ENCODE results near the gene HSPA1A.
"Not testable (repeated sequence)": the region's sequence is repeated elsewhere in the genome, so short reads cannot be mapped to it uniquely, and the experiment has no call there.

The HSPA1A gene

DNA sequence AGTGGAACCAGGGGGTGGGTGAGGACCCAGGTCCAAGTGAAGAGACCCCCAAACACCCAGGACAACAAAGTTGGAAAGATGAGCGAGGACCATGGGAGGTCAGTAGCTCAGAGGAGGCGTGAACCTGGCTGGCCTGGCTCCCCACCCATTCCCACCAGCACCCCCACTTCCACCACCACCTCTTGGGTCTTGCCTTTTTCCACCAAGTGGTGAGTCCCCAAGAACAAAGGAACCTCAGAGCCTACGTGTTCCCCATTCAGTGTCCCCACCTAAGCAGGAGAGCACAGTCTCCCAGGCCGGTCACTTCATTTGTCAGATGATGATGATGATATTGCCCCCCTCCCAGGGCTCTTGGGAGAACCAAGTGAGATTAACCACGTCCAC lies 37.7 kb upstream of the HSPA1A start:
- Mint-ChIP-seq H3K27ac (peak overlapping the region; percentile 81), H3K4me1 (ENCODE audit: low read depth) (peaks cover 21% of the 10 kb centered on the region), H3K4me3 (no peak overlapping the region), H3K27me3 (ENCODE audit: low read depth) (no peaks in the 10 kb centered on the region), H3K36me3 (ENCODE audit: low read depth) (peaks cover 3% of the 10 kb centered on the region), H3K9me3 (no peaks in the 10 kb centered on the region)

DNA sequence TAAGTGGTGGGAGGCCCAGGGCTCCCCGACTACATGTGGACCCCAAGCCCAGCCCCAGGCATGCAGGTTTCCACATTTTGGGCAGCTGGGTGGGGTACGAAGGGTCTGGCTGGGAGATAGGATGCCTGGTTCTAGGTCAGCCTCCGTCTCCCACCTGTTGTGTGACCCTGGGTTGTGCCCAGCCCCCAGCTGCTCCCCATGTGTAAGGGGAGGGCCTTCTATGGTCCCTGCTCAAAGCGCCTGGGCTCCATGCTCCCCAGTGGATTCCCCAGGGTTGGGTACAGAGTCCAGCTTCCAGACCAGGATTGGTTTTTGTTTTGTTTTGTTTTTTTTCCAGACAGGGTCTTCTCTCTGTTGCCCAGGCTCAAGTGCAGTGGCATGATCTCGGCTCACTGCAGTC lies 37.1 kb upstream of the HSPA1A start:
- H3K36me3 Mint-ChIP-seq (ENCODE audit: low read depth) = peaks cover 7% of the 10 kb centered on the region
- H3K9me3 Mint-ChIP-seq = no peaks in the 10 kb centered on the region
- no peak overlapping the region for H3K27ac Mint-ChIP-seq
- H3K4me3 Mint-ChIP-seq = no peak overlapping the region
- H3K4me1 Mint-ChIP-seq (ENCODE audit: low read depth) = peaks cover 17% of the 10 kb centered on the region
- H3K27me3 Mint-ChIP-seq (ENCODE audit: low read depth) = no peaks in the 10 kb centered on the region

- no peaks in the 10 kb centered on the region for H3K27me3 Mint-ChIP-seq (ENCODE audit: low read depth)
- no peaks in the 10 kb centered on the region for H3K9me3 Mint-ChIP-seq
- no peak overlapping the region for H3K27ac Mint-ChIP-seq
- H3K36me3 Mint-ChIP-seq (ENCODE audit: low read depth) = peaks cover 10% of the 10 kb centered on the region
- H3K4me3 Mint-ChIP-seq = no peak overlapping the region
- H3K4me1 Mint-ChIP-seq (ENCODE audit: low read depth) = peaks cover 17% of the 10 kb centered on the region
Observed at GRCh38 chr6:31778999-31779885, 36.1 kb upstream of the HSPA1A start.

- Mint-ChIP-seq H3K4me3 (no peak overlapping the region), H3K27ac (no peak overlapping the region), H3K36me3 (ENCODE audit: low read depth) (peaks cover 16% of the 10 kb centered on the region), H3K4me1 (ENCODE audit: low read depth) (peaks cover 17% of the 10 kb centered on the region), H3K9me3 (no peaks in the 10 kb centered on the region), H3K27me3 (ENCODE audit: low read depth) (no peaks in the 10 kb centered on the region)
Observed at GRCh38 chr6:31779908-31780307, 35.4 kb upstream of the HSPA1A start.

- H3K4me3 Mint-ChIP-seq = no peak overlapping the region
- H3K36me3 Mint-ChIP-seq (ENCODE audit: low read depth) = peaks cover 16% of the 10 kb centered on the region
- no peaks in the 10 kb centered on the region for H3K9me3 Mint-ChIP-seq
- no peak overlapping the region for H3K27ac Mint-ChIP-seq
- no peaks in the 10 kb centered on the region for H3K27me3 Mint-ChIP-seq (ENCODE audit: low read depth)
- H3K4me1 Mint-ChIP-seq (ENCODE audit: low read depth) = peaks cover 13% of the 10 kb centered on the region
Observed at GRCh38 chr6:31780507-31781243, 34.7 kb upstream of the HSPA1A start.

GRCh38 chr6:31781244-31782125 lies 33.9 kb upstream of the HSPA1A start:
- no peak overlapping the region for H3K27ac Mint-ChIP-seq
- no peaks in the 10 kb centered on the region for H3K9me3 Mint-ChIP-seq
- H3K36me3 Mint-ChIP-seq (ENCODE audit: low read depth) = peaks cover 18% of the 10 kb centered on the region
- no peak overlapping the region for H3K4me3 Mint-ChIP-seq
- H3K4me1 Mint-ChIP-seq (ENCODE audit: low read depth) = peaks cover 9% of the 10 kb centered on the region
- H3K27me3 Mint-ChIP-seq (ENCODE audit: low read depth) = no peaks in the 10 kb centered on the region

DNA sequence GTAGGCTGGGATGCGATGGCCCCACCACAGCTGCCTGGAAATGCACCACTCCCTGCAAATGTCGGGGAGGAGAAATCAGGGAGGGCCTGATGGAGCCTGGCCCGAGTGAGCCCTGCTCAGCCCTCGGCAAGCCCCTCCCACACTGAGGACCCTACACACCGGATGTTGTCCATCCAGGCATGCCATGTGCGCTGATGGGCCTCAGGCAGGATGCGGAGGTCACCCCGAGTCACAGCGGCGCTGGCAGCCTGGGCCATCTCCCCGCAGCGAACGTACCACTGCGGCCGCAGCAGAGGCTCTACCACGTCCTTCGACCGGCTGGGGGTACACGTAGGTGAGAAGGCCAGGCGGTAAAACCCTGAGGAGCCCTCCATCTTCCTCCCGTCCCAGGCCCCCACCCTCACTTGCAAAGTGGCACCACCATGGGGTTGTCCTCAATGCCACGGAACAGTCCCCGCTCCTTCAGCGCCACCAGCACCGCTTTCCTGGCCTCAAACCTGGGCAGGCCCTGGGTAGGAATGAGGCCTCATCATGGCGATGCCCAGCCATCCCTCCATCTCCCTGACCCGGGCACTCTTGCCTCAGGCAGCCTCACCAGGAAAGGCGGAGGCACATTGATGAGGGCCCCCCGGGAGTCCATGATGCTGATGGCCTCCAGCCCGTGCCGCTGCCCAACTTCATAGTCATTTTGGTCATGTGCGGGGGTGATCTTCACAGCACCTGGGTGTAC lies 33.1 kb upstream of the HSPA1A start:
- H3K4me1 Mint-ChIP-seq (ENCODE audit: low read depth) = peaks cover 3% of the 10 kb centered on the region
- H3K4me3 Mint-ChIP-seq = no peak overlapping the region
- H3K36me3 Mint-ChIP-seq (ENCODE audit: low read depth) = peaks cover 18% of the 10 kb centered on the region
- H3K9me3 Mint-ChIP-seq = no peaks in the 10 kb centered on the region
- H3K27ac Mint-ChIP-seq = no peak overlapping the region
- no peaks in the 10 kb centered on the region for H3K27me3 Mint-ChIP-seq (ENCODE audit: low read depth)

DNA sequence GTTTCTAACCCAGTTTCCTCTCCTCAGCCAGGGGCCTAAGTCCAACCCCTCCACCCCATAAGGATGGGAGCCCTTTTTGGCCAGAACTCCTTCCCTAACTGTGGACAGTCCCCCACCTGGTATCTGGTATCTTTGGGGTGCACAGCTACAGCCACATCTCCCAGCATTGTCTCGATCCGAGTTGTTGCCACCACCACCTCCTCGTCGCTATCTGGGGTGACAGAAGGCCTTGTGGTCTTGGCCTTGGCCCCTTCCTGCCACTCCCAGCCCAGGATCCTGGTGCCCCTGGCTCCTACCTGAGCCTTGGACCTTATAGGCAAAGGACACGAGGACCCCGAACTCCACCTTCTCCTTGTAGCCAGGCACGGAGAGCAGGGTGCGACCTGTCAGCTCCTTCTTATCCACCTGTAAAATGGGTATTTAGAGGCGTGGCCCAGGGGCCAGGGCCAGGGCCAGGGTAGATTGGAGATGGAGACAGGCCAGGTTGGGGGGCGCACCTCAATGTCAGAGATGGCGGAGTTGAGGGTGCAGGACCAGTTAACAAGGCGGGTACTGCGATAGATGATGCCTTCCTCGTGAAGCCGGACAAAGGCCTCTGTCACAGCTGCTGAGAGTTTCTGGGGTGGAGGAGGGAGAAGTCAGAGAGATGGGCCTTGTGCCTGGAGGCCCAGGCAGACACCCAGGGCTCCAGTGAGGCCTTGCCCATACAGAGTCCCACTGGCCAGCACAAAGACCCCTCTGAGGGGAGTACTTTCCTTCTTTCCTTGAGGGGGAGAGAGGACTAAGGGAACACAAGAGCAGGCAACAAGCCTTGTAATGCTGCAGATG lies 31.0 kb upstream of the HSPA1A start:
- H3K4me1 Mint-ChIP-seq (ENCODE audit: low read depth) = no peaks in the 10 kb centered on the region
- no peaks in the 10 kb centered on the region for H3K27me3 Mint-ChIP-seq (ENCODE audit: low read depth)
- H3K9me3 Mint-ChIP-seq = no peaks in the 10 kb centered on the region
- no peak overlapping the region for H3K27ac Mint-ChIP-seq
- H3K36me3 Mint-ChIP-seq (ENCODE audit: low read depth) = peaks cover 21% of the 10 kb centered on the region
- no peak overlapping the region for H3K4me3 Mint-ChIP-seq

GRCh38 chr6:31785475-31785874 lies 29.9 kb upstream of the HSPA1A start:
- Mint-ChIP-seq H3K9me3 (no peaks in the 10 kb centered on the region), H3K27ac (no peak overlapping the region), H3K4me1 (ENCODE audit: low read depth) (peaks cover under 1% of the 10 kb centered on the region), H3K4me3 (no peak overlapping the region), H3K36me3 (ENCODE audit: low read depth) (peaks cover 24% of the 10 kb centered on the region), H3K27me3 (ENCODE audit: low read depth) (no peaks in the 10 kb centered on the region)

GRCh38 chr6:31791324-31792089 lies 23.8 kb upstream of the HSPA1A start:
- peaks cover 18% of the 10 kb centered on the region for H3K4me1 Mint-ChIP-seq (ENCODE audit: low read depth)
- peaks cover 22% of the 10 kb centered on the region for H3K36me3 Mint-ChIP-seq (ENCODE audit: low read depth)
- H3K4me3 Mint-ChIP-seq = no peak overlapping the region
- H3K27ac Mint-ChIP-seq = peak overlapping the region; percentile 37
- no peaks in the 10 kb centered on the region for H3K27me3 Mint-ChIP-seq (ENCODE audit: low read depth)
- H3K9me3 Mint-ChIP-seq = no peaks in the 10 kb centered on the region

DNA sequence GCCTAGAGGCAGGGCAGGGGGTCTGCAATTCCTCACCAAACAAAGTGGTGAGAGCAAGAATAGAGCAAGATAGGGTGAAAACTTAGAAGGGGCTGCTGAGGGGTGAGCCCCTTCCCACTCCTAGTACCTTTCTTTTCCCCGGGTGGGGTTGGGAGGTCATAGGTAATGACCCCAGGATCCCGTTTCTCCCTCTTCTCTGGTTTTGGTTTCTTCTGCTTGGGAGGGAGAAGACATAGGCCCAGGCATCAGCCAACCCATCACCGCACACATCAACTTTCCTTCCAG lies 23.3 kb upstream of the HSPA1A start:
- Mint-ChIP-seq H3K4me3 (no peak overlapping the region), H3K27ac (no peak overlapping the region), H3K36me3 (ENCODE audit: low read depth) (peaks cover 24% of the 10 kb centered on the region), H3K27me3 (ENCODE audit: low read depth) (no peaks in the 10 kb centered on the region), H3K4me1 (ENCODE audit: low read depth) (peaks cover 20% of the 10 kb centered on the region), H3K9me3 (no peaks in the 10 kb centered on the region)

- peaks cover 28% of the 10 kb centered on the region for H3K4me1 Mint-ChIP-seq (ENCODE audit: low read depth)
- H3K36me3 Mint-ChIP-seq (ENCODE audit: low read depth) = peaks cover 24% of the 10 kb centered on the region
- H3K27ac Mint-ChIP-seq = no peak overlapping the region
- no peaks in the 10 kb centered on the region for H3K27me3 Mint-ChIP-seq (ENCODE audit: low read depth)
- no peak overlapping the region for H3K4me3 Mint-ChIP-seq
- H3K9me3 Mint-ChIP-seq = no peaks in the 10 kb centered on the region
Observed at GRCh38 chr6:31792761-31793171, 22.6 kb upstream of the HSPA1A start.

- Mint-ChIP-seq H3K36me3 (ENCODE audit: low read depth) (peaks cover 24% of the 10 kb centered on the region), H3K4me1 (ENCODE audit: low read depth) (peaks cover 36% of the 10 kb centered on the region), H3K27ac (peak overlapping the region; percentile 77), H3K4me3 (peak overlapping the region; percentile 97)
- not testable (repeated sequence) for H3K9me3 Mint-ChIP-seq; H3K27me3 Mint-ChIP-seq (ENCODE audit: low read depth)
Observed at GRCh38 chr6:31793927-31794245, 21.5 kb upstream of the HSPA1A start.
